ENCODE measurements around the gene BRD4. TPM values are rescaled to one million over a fixed set of nuclear protein-coding genes. Genes with fewer than 3 reads are reported as not detected.

BRD4 gene
- total RNA-seq, 1 donor from 2014 or later = 56.5 TPM

DNA sequence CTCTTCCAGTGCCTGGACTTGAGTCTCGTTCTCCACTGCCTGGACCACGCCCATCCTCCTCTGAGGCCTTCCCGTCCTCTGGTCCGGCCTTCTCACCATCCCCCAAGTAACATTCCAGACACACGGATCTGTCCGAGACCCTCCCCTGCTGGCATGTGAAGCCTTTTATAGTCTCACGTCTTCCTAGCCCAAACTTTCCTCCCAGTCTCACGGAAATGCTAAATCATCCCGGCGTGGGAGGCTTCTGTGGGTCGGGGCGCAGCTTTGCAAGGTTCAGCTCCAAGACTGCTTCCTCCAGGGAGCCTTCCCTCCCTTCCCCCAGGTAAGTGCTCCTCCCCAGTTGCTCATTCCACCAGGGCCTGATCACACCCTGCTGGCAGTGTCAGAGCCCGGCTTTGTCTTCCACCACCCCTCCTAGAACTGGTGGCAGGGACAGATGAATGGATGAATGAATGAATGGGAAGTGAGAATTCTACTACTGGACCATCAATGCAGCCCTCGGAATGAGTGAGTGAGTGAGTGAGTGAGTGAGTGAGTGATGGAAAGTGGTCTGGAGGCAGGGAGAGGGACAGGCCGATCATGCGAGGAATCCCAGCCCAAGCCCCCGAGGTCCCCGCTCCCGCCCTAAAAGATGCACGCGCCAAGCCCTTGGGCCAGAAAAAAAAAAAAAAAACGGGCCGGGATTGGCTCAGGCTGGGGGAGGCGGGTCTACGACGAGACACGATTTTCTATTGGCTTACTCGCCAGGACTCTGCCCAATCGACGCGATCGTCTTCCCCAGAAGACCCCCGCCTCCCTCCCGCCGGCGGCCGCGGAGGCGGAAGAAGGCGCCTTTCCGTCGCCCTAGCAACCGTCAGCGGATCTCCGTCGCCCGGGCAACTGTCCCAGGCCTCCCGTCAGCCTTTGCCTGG lies 109.3 kb downstream of the BRD4 start:
- DNase-seq (ENCODE audit: missing footprints) = peak; percentile 94
- intact Hi-C loops (cut with DNase I) = no loop called here
- peak; percentile 97 for ATAC-seq

DNA sequence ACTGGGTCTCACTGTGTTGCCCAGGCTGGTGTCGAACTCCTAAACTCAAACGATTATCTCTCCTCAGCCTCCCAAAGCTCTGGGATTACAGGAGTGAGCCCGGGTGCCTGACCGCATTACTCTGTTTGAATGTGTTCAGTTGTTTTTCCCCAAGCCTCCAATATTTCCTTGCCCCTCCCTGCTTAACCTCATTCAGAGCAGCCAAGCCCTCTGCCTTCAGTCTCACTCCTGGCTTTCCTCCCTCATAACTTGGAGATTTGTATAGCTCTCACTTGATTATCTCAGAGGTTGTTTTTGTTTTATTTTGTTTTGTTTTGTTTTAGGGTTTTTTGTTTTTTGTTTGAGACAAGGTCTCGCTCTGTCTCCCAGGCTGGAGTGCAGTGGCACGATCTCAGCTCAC lies 111.5 kb downstream of the BRD4 start:
- ATAC-seq (no peak), DNase-seq (ENCODE audit: missing footprints) (no peak)
- intact Hi-C loops (cut with DNase I) = no loop called here

DNA sequence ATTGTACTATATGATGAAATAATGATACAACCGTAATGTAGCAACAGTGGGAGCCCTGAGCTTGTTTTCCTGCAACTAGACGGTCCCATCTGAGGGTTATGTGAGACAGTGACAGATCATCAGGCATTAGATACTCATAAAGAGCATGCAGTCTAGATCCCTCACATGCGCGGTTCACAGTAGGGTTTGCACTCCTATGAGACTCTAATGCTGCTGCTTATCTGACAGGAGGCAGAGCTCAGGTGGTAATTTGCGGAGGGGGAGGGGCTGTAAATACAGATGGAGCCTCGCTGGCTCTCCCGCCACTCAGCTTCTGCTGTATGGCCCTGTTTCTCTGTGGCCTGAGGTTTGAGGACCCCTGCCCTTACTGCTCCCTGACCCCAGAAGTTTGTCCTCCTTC lies 113.8 kb downstream of the BRD4 start:
- intact Hi-C loops (cut with DNase I) = no loop called here
- DNase-seq (ENCODE audit: missing footprints) = no peak
- no peak for ATAC-seq

DNA sequence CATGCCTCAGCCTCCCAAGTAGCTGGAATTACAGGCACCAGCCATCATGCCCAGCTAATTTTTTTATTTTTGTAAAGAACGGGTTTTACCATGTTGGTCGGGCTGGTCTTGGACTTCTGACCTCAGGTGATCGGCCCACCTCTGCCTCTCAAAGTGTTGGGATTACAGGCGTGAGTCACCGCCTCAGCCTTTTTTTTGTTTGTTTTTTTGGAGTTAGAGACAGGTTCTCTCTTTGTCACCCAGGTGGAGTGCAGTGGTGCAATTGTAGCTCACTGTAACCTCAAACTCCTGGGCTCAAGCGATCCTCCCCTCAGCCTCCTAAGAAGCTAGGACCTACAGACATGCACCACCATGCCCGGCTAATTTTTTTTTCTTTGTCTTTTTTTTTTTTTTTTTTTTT lies 116.0 kb downstream of the BRD4 start:
- intact Hi-C loops (cut with DNase I) = no loop called here
- DNase-seq (ENCODE audit: missing footprints) (no peak), ATAC-seq (no peak)

GRCh38 chr19:15213715-15214381 lies 118.5 kb downstream of the BRD4 start:
- ATAC-seq (peak; percentile 71), DNase-seq (ENCODE audit: missing footprints) (peak; percentile 87)
- intact Hi-C loops (cut with DNase I) = no loop called here

DNA sequence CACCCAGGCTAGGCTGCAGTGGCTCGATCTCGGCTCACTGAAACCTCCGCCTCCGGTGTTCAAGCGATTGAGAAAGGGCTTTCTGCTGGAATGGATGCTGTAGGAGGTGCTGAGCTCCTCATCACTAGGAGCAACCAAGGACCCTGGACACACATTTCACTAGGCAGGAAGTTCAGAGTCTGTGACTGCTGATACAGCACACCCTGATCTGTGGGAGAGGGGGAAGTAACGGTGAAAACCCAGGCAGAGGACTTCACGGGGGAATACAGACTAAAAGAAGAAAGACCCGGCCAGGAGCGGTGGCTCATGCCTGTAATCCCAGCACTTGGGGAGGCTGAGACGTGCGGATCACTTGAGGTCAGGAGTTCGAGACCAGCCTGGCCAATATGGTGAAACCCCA lies 119.6 kb downstream of the BRD4 start:
- ATAC-seq = no peak
- intact Hi-C loops (cut with DNase I) = no loop called here
- DNase-seq (ENCODE audit: missing footprints) = no peak

- intact Hi-C loops (cut with DNase I) = no loop called here
These were observed 122.0 kb downstream of the BRD4 start for GRCh38 chr19:15210323-15210781.

GRCh38 chr19:15201374-15202023 lies 130.8 kb downstream of the BRD4 start:
- DNase-seq (ENCODE audit: missing footprints) (no peak), ATAC-seq (no peak)
- intact Hi-C loops (cut with DNase I) = no loop called here

More at GRCh38 chr19:15210323-15210781, 122.0 kb downstream of the BRD4 start:
- DNase-seq (ENCODE audit: missing footprints) (peak; percentile 79), ATAC-seq (peak; percentile 83)

- no peak for DNase-seq (ENCODE audit: missing footprints)
- no peak for ATAC-seq
- intact Hi-C loops (cut with DNase I) = no loop called here
These were observed 131.6 kb downstream of the BRD4 start, which contains the start of gene NOTCH3 for GRCh38 chr19:15200553-15201364. Gene NOTCH3 (minus strand): TSS chr19:15200995. CDS start chr19:15200905, 90 bp downstream.

GRCh38 chr19:15199661-15200552 lies 132.4 kb downstream of the BRD4 start:
- intact Hi-C loops (cut with DNase I) = loop anchor here (5.0 kb wide), 1 partner anchor 52 kb away; no protein-coding TSS in a partner anchor
- peak; percentile 37 for DNase-seq (ENCODE audit: missing footprints)
- ATAC-seq = no peak

DNA sequence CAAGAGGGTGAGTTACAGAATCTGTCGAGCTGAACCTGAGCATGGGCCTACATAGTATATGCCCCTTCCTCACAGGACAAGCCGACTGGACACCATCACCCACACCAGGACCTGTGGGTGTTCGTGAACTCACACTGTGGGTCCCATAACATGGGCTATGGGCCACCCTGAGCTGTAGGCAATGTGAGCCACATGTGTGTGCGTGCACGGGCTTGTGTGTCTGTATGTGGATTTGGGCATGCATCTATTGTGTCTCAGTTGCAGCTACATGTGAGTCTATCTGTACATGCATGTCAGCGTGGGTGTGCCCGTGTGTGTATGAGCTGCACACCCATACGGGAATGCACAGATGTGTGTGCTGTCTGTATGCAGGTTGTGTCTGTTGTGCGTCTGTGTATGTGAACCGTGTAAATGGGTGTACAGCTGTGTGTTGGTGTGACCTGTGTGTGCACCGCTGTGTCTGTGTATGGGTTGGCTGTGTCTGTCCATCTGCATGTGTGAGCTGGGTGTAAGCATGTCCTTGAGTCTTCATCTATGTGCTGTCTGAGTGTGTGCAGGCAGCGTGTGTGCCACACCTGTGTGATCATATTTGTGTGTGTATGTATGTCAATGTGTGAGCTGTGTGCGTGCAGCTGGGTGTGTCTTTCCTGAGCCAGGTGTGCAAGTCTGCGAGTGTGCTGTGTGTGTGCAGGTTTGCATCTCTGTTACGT lies 133.2 kb downstream of the BRD4 start:
- DNase-seq (ENCODE audit: missing footprints) (no peak), ATAC-seq (no peak)
- intact Hi-C loops (cut with DNase I) = loop anchor here (5.0 kb wide), 1 partner anchor 53 kb away; no protein-coding TSS in a partner anchor

DNA sequence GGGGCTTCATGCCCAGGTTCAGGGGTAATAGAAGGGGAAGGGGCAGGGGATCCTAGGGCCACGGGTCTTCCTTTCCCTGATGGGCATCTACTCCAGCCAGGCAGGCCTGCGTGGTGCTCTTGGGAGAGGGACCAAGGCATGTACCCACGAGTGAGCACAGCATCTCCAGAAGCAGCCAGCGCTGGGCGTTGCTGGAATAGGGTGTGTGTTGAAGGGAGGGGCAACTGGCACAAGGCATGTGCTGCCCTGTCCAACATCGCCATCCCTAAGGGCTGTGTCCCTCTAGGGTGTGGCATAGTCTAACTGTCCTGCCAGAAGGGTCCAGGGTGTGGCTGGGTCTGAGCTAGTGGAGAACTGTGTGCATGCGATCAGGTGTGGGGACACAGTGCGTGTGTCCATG lies 134.4 kb downstream of the BRD4 start:
- ATAC-seq (no peak), DNase-seq (ENCODE audit: missing footprints) (no peak)
- intact Hi-C loops (cut with DNase I) = loop anchor here (5.0 kb wide), 1 partner anchor 54 kb away; no protein-coding TSS in a partner anchor

DNA sequence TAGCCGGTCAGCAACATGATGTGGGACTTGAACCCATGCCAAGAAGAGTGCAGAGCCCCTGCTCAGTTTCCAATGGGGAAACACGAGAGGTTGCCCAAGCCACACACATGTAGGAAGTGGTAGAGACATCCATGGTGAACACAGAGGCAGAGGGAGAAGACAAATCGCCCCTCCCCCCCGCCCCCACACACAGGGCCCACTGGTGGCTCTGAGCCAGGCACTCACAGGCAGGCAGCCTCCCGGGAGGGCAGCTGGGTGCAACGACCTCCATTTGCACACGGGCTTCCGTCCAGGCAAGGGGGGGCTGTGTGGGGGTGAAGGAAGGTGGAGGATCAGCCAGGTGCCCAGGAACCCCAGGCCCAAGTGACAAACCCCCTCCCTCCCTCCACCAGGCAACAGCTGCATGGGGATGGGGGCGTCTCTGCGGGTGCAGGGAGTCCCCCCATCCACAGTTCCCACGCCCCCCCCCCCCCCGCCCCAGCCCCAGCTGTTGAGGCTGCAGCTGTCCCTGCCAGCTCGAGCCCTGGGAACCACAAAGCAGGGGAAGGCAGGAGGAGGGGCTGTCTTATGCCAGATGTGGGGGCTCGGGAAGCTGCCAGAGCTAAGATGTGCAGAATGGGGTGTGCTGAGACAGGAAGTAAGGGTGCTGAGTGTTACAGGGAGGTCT lies 134.9 kb downstream of the BRD4 start:
- no peak for ATAC-seq
- no peak for DNase-seq (ENCODE audit: missing footprints)
- intact Hi-C loops (cut with DNase I) = loop anchor here (5.0 kb wide), 1 partner anchor 55 kb away; no protein-coding TSS in a partner anchor

- DNase-seq (ENCODE audit: missing footprints) (no peak), ATAC-seq (no peak)
- intact Hi-C loops (cut with DNase I) = loop anchor here (5.0 kb wide), 1 partner anchor 56 kb away; no protein-coding TSS in a partner anchor
These were observed 135.9 kb downstream of the BRD4 start for GRCh38 chr19:15196360-15197005.
